Lower leg skin (tissue), 4 donors: ENCODE results near the gene COMMD7. TPM values are rescaled to one million over a fixed set of nuclear protein-coding genes. Genes with fewer than 3 reads are reported as not detected.
"Not testable (repeated sequence)": the region's sequence is repeated elsewhere in the genome, so short reads cannot be mapped to it uniquely, and the experiment has no call there.

Experiments
- DNase-seq, 2 donors: peaks; one replicate each; pipeline ENCODE4 v3.0.0-alpha.2; 2019; ENCODE audit warnings: low spot score in 2 of 2
- H3K4me3 ChIP-seq: fragments of 200-600 bp; sonication (generic); 2 replicates; pipeline ENCODE4 v1.5.1; 2017; ENCODE audit warnings: mild to moderate bottlenecking, low read depth; ENCODE audit not compliant: poor library complexity, severe bottlenecking
- CTCF ChIP-seq, 3 donors: fragments of 450-650 bp; IDR thresholded peaks; one replicate each; pipeline ENCODE4 v1.5.1; 2016; ENCODE audit warnings: antibody characterized with exemption in 3 of 3, mild to moderate bottlenecking in 3 of 3, moderate library complexity in 2 of 3
- POLR2A ChIP-seq, 2 donors: fragments of 450-650 bp; IDR thresholded peaks; one replicate each; pipeline ENCODE4 v1.6.1; 2016 to 2017; ENCODE audit warnings: antibody characterized with exemption in 2 of 2, mild to moderate bottlenecking in 1 of 2, moderate library complexity in 1 of 2
- WGBS, 2 donors: methylation state at CpG; one replicate each; pipeline ENCODE4 v1.1.5; 2018; 5-methylcytosine and 5-hydroxymethylcytosine counted together
- intact Hi-C: fragments of 100-400 bp; cut with DNase I; formaldehyde crosslinking; loops from one replicate; pipeline ENCODE4 v1.15.0; 2023; ENCODE audit warnings: low total_unique reads
- total RNA-seq, 4 donors: library from RNA; depleted of rRNA; stranded (reverse); fragments of >200 nt; gene quantifications; one replicate each; pipeline ENCODE4 v1.1.0, GENCODE V29; 2016

The COMMD7 gene
- total RNA-seq, 4 donors from 2014 or later = 16.9 to 21.0 (median 18.7) TPM

- intact Hi-C loops = no loop called here
- TF ChIP-seq POLR2A (IDR thresholded peaks at IDR 0.05) = no peak
- no peak for TF ChIP-seq CTCF (IDR thresholded peaks at IDR 0.05)
- no peak for DNase-seq
- H3K4me3 ChIP-seq = no peak overlapping the region
- WGBS, 2 donors = 63 to 67% methylated on average over 7 of the region's 7 CpGs
These were observed 5.7 kb downstream of the COMMD7 start for GRCh38 chr20:32737371-32738223.

DNA sequence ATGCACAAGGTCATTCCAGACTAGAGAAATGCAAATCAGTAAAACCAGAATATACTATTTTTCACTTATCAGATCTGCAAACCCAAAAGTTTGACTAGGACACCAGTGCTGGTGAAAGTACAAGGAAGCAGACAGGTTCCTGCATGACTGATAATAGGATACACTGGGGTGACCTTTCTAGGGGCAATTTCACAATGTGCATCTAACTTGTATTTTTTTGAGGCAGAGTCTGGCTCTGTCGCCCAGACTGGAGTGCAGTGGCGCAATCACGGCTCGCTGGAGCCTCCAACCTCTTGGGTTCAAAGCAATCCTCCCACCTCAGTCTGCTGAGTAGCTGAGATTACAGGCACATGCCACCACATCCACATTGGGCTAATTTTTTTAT lies 11.4 kb downstream of the COMMD7 start:
- intact Hi-C loops = no loop called here
- no peak overlapping the region for H3K4me3 ChIP-seq
- DNase-seq = no peak
- WGBS, 2 donors = 60 to 67% methylated on average over 4 of the region's 4 CpGs
- no peak for TF ChIP-seq POLR2A (IDR thresholded peaks at IDR 0.05)
- TF ChIP-seq CTCF (IDR thresholded peaks at IDR 0.05) = no peak

GRCh38 chr20:32729334-32729733 lies 13.9 kb downstream of the COMMD7 start:
- H3K4me3 ChIP-seq, intact Hi-C loops, DNase-seq: not testable (repeated sequence)
- 99% methylated on average over 5 of the region's 5 CpGs for WGBS, 2 donors

DNA sequence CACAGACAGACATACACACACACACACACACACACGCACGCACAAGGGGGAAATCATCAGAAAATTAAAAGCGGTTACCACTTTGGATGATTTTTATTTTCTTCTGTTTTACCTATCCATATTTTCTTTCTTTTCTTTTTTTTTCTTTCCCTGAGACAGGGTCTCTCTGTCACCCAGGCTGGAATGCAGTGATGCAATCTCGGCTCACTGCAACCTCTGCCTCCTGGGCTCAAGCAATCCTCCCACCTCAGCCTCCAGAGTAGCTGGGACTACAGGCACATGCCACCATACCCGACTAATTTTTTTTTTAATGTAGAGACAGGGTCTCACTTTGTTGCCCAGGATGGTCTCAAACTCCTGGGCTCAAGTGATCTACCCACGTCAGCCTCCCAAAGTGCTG lies 14.8 kb downstream of the COMMD7 start:
- H3K4me3 ChIP-seq, intact Hi-C loops, DNase-seq: not testable (repeated sequence)
- 95% methylated on average over 6 of the region's 6 CpGs for WGBS, 2 donors

- intact Hi-C loops = no loop called here
- no peak for DNase-seq
- no peak overlapping the region for H3K4me3 ChIP-seq
- TF ChIP-seq POLR2A (IDR thresholded peaks at IDR 0.05) (no peak), CTCF (IDR thresholded peaks at IDR 0.05) (no peak)
- 35 to 45% methylated on average over 7 of the region's 7 CpGs for WGBS, 2 donors
These were observed 15.6 kb downstream of the COMMD7 start for GRCh38 chr20:32727683-32728082.

DNA sequence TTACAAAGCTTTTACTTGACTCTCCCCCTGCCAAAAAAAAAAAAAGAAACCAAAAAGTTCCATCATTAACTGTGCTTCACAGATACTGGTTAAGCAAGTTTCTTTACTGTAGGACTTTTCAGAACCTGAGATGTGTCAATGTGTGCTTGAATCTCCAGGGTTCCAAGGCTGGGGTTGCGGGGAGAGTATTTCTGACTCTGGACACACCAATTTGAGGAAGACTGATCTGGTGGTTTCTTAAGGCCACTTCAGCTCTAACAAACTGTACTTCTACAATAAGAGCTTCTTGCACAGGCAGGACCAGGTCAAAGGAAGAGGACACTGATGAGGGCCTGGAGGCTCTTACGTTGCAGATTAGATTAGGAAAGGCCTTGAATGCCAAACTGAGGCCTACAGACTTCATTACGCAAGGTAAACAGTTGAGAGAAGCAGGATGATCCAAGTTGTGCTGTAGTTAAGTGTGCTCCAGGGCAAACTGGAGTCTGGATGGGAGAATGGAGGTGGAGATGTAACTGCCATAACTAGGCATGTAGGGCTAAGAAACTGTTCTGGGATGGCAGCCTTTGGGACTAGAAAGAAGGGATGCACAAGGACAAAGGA lies 24.4 kb downstream of the COMMD7 start:
- WGBS, 2 donors = 41 to 71% methylated on average over 3 of the region's 3 CpGs
- intact Hi-C loops = no loop called here
- no peak for DNase-seq
- TF ChIP-seq CTCF (IDR thresholded peaks at IDR 0.05) = no peak
- TF ChIP-seq POLR2A (IDR thresholded peaks at IDR 0.05) = no peak
- H3K4me3 ChIP-seq = no peak overlapping the region
